Measurements from ENCODE around the gene PLA2G2E.
"Not testable (repeated sequence)": the region's sequence is repeated elsewhere in the genome, so short reads cannot be mapped to it uniquely, and the experiment has no call there.

Gene PLA2G2E

GRCh38 chr1:19880841-19881240 lies 42.6 kb downstream of the PLA2G2E start:
- not testable (repeated sequence) for DNase-seq

DNA sequence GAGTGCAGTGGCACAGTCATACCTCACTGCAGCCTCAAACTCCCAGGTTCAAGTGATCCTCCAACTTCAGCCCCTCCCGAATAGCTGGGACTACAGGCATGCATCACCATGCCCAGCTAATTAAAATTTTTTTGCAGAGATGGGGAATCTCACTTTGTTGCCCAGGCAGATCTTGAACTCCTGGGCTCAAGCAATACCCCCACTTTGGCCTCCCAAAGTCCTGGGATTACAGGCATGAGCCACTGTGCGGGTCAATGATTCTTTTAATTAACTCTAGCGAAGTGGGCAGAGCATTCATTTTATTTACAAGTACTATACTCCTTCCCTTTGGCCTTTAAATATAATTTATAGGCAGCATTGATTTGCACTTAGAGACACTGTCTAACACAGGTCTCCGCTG lies 43.8 kb downstream of the PLA2G2E start:
- no peak for DNase-seq

- DNase-seq = no peak
Observed at GRCh38 chr1:19879227-19879626, 44.2 kb downstream of the PLA2G2E start.

DNA sequence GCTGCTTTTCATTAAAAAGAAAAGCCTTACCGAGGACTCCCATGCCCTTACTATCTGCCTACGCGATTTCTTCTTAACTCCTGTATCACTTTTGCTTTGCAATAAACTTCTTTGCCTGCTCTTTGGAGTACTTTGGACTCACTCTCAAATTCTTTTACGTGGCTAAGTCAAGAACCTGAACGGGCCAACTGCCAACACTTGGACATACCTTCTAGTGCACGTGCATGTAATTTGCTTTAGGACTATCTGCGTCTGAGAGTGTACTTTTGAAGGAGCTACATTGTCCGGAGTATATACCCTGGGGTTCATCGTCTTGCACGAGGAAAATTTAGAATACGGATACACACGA lies 44.8 kb downstream of the PLA2G2E start:
- no peak for DNase-seq

- no peak for DNase-seq
Observed at GRCh38 chr1:19877821-19878636, 45.4 kb downstream of the PLA2G2E start.

- peak in 1 of 2 donors; percentile 19 for DNase-seq
Observed at GRCh38 chr1:19877181-19877750, 46.2 kb downstream of the PLA2G2E start.

GRCh38 chr1:19872190-19872589 lies 51.2 kb downstream of the PLA2G2E start:
- no peak for DNase-seq
